Activated naive CD4-positive, alpha-beta T cell treated with anti-CD3 and anti-CD28 coated beads for 36 hours (primary cell): ENCODE data around the gene AGRN. TPM values are rescaled to one million over a fixed set of nuclear protein-coding genes. Genes with fewer than 3 reads are reported as not detected.
A peak's percentile ranks its signal among the peaks of the same experiment; 100 is the strongest.
"Not testable (repeated sequence)": the region's sequence is repeated elsewhere in the genome, so short reads cannot be mapped to it uniquely, and the experiment has no call there.

Experiments used
- CTCF ChIA-PET: fragments of 350-600 bp; sonication (Branson Sonifier 250); formaldehyde crosslinking; loops from one replicate; lab custom pipeline; 2021; ENCODE audit warnings: antibody characterized with exemption; lab: Charles Lee
- DNase-seq: peaks from one replicate; pipeline ENCODE4 v3.0.0-alpha.2; 2020
- H3K27ac Mint-ChIP-seq: one replicate; pipeline ENCODE4 v1.8.0; 2021; ENCODE audit warnings: mild to moderate bottlenecking, mixed read lengths
- H3K27me3 Mint-ChIP-seq: one replicate; pipeline ENCODE4 v1.8.0; 2021; ENCODE audit warnings: low read depth, mixed read lengths
- H3K36me3 Mint-ChIP-seq: one replicate; pipeline ENCODE4 v1.8.0; 2021; ENCODE audit warnings: low read depth, mixed read lengths
- H3K4me1 Mint-ChIP-seq: one replicate; pipeline ENCODE4 v1.8.0; 2021; ENCODE audit warnings: low read depth, mixed read lengths
- H3K4me3 Mint-ChIP-seq: one replicate; pipeline ENCODE4 v1.8.0; 2021; ENCODE audit warnings: mild to moderate bottlenecking, moderate library complexity, mixed read lengths
- H3K9me3 Mint-ChIP-seq: one replicate; pipeline ENCODE4 v1.8.0; 2021; ENCODE audit warnings: mixed read lengths
- intact Hi-C: fragments of 100-400 bp; cut with micrococcal nuclease; formaldehyde crosslinking; loops from one replicate; pipeline ENCODE4 v1.15.1; 2023
- total RNA-seq, 2 experiments: library from RNA; stranded (reverse); gene quantifications; one replicate each; pipeline ENCODE4 v1.2.3, GENCODE V29; 2021

The AGRN gene
- total RNA-seq, 2 experiments from 2014 or later, result 30.5 to 35.1 TPM

DNA sequence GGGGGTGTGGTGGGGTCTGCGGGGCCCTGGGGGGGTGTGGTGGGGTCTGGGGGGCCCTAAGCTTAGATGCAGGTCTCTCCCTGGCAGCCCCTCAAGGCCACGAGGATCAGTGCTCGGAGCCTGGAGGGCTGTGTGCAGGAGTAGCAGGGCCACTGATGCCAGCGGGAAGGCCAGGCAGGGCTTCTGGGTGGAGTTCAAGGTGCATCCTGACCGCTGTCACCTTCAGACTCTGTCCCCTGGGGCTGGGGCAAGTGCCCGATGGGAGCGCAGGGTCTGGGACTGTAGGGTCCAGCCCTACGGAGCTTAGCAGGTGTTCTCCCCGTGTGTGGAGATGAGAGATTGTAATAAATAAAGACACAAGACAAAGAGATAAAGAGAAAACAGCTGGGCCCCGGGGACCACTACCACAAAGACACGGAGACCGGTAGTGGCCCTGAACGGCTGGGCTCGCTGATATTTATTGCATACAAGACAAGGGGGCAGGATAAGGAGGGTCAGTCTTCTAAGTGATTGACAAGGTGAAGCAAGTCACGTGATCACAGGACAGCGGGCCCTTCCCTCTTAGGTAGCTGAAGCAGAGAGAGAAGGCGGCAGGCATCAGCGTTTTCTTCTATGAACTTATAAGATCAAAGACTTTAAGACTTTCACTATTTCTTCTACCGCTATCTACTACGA, 45.5 kb downstream of the AGRN start:
- Mint-ChIP-seq H3K27ac (peak overlapping the region; percentile 1), H3K4me3 (peak overlapping the region; percentile 50), H3K36me3 (peaks cover 6% of the 10 kb centered on the region), H3K4me1 (peaks cover 41% of the 10 kb centered on the region), H3K27me3 (peaks cover 9% of the 10 kb centered on the region), H3K9me3 (no peaks in the 10 kb centered on the region)
- CTCF ChIA-PET, result no interaction called here
- intact Hi-C loops, result loop anchor here (2.0 kb wide), 2 partner anchors 53 to 143 kb away; partner anchors contain the start of gene ISG15
- DNase-seq, result peak; percentile 30

DNA sequence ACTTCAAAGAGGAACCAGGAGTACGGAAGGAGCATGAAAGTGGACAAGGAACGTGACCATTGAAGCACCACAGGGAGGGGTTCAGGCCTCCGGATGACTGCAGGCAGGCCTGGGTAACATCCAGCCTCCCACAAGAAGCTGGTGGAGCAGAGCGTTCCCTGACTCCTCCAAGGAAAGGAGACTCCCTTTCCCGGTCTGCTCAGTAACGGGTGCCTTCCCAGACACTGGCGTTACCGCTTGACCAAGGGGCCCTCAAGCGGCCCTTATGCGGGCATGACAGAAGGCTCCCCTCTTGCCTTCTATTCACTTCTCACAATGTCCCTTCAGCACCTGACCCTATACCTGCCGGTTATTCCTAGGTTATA, 46.0 kb downstream of the AGRN start:
- intact Hi-C loops, result loop anchor here (2.0 kb wide), 2 partner anchors 53 to 143 kb away; partner anchors contain the start of gene ISG15
- H3K36me3 Mint-ChIP-seq, H3K9me3 Mint-ChIP-seq, DNase-seq, H3K27me3 Mint-ChIP-seq, H3K27ac Mint-ChIP-seq, CTCF ChIA-PET, H3K4me3 Mint-ChIP-seq: not testable (repeated sequence)
- peaks cover 37% of the 10 kb centered on the region for H3K4me1 Mint-ChIP-seq

DNA sequence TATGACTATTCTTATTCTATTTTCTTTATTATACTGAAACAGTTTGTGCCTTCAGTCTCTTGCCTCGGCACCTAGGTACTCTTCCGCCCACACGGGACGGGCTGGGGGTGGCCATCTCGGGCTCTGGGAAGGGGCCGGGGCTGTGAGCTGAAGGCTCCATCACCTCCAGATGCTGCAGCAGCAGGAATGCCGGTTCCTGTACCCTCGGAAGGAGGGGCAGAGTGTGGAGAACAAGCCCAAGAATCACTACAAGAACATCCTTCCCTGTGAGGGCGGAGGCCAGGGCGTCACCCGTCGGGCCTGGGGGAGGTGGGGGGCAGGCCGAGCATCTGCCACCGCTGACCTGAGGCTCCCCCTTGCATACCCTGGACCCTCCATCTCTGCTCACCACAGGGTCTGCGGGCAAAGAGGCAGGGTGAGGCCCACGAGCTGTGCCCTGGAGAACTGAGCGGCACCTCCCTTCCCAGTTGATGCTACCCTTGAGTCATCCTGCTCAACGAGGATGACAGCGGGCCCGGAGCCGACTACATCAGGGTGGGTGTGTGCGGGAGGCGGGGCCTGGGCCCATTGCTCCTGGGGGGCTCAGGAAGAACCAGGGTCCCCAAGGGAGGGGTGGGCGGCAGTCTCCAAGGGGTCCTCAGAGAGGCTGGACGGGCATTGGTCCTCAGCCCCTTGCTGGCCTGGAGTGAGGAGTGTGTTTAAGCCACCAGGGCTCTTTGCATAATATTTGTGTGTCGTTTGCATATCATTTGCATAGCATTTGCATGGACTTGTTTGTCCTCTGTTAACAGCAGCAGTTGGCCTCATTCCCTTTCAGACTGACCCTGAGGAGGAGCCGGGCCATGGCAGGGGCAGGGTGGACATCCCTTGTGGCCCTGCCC, 46.7 kb downstream of the AGRN start:
- CTCF ChIA-PET, result no interaction called here
- intact Hi-C loops, result no loop called here
- Mint-ChIP-seq H3K4me1 (peaks cover 32% of the 10 kb centered on the region), H3K27me3 (peaks cover 3% of the 10 kb centered on the region), H3K36me3 (peaks cover 4% of the 10 kb centered on the region), H3K9me3 (no peaks in the 10 kb centered on the region), H3K4me3 (peak overlapping the region; percentile 41), H3K27ac (no peak overlapping the region)
- DNase-seq, result peak; percentile 52

DNA sequence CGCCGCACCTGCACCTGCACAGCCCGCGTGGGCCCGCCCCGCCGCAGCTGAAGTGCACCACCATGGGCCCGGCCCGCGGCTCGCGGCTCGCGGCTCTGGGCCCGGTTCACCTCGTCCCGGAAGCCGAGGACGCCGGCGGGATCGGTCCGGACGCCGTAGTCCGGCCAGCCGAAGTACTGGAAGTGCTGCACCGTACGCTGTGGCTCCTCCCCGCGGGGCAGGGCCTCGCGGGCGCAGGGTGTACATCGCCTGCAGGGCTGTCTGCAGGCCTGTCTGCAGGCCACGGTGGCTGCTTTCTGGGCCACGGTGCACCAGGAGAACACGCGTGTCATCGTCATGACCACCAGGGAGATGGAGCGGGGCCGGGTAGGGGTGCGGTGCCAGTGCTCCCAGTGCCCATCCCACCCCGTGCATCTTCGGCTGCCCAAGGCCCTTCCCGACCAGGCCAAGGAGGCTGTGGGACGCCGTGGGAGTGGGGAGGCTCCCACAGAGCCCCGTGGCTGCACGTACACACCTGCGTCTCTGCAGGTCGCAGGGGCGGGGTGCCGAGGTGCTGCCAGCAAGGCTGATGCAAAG, 47.5 kb downstream of the AGRN start:
- H3K27me3 Mint-ChIP-seq, result peaks cover 3% of the 10 kb centered on the region
- intact Hi-C loops, result no loop called here
- H3K27ac Mint-ChIP-seq, result no peak overlapping the region
- no peaks in the 10 kb centered on the region for H3K9me3 Mint-ChIP-seq
- H3K36me3 Mint-ChIP-seq, result peaks cover 4% of the 10 kb centered on the region
- DNase-seq, result no peak
- H3K4me1 Mint-ChIP-seq, result peaks cover 30% of the 10 kb centered on the region
- CTCF ChIA-PET, result no interaction called here
- peak overlapping the region; percentile 45 for H3K4me3 Mint-ChIP-seq

DNA sequence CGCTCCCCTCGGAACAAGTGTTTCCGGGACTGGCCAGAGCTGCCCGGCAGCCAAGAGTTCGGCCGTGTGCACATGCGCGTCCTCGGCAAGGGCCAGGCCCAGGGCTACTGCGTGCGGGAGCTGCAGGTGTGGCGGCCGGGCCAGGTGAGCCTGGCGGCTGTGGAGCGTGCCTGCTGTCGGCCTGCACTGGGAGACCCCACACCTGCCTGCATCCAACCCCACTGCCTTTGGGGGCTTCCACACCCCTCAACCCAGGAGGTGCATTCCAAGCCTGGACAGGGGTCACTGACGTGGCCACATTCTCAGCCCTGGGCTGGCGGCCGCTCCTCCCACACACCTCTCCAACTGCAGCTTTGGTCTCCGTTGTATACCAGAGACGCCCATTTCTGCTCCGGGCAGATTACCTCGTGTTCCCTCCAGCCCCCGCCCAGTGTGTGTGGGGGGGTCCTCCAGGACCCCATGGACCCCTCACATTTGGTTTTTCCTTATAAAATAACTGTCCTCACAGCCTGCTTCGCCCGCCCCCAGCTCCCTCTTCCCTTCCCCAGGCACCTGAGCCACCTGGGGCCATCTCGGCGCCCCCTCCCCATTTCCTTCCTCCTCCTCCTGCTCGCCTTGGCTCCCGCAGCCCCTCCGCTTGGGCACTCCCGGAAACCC, 48.1 kb downstream of the AGRN start:
- intact Hi-C loops, result no loop called here
- Mint-ChIP-seq H3K4me1 (peaks cover 25% of the 10 kb centered on the region), H3K4me3 (peak overlapping the region; percentile 76), H3K27me3 (peaks cover 7% of the 10 kb centered on the region), H3K36me3 (peaks cover 4% of the 10 kb centered on the region), H3K27ac (no peak overlapping the region), H3K9me3 (no peaks in the 10 kb centered on the region)
- DNase-seq, result no peak
- CTCF ChIA-PET, result no interaction called here

DNA sequence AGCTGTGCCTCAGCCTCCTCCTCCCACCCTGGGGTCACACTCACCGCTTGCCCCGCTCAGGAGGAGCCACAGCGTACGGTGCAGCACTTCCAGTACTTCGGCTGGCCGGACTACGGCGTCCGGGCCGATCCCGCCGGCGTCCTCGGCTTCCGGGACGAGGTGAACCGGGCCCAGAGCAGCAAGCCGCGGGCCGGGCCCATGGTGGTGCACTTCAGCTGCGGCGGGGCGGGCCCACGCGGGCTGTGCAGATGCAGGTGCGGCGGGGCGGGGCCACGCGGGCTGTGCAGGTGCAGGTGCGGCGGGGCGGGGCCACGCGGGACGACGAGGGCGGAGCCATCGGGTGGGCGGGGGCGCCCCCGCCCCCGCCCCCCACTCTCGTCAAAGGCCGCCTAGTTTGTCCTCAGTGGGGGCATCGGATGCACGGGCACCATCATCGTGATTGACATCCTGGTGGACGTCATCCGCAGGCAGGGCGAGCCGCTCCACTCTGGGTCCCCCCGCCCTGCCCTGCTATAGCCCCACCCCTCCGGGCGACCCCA, 48.7 kb downstream of the AGRN start:
- intact Hi-C loops, result no loop called here
- H3K9me3 Mint-ChIP-seq, result no peaks in the 10 kb centered on the region
- CTCF ChIA-PET, result no interaction called here
- peak overlapping the region; percentile 76 for H3K4me3 Mint-ChIP-seq
- H3K27me3 Mint-ChIP-seq, result peaks cover 7% of the 10 kb centered on the region
- peaks cover 20% of the 10 kb centered on the region for H3K4me1 Mint-ChIP-seq
- H3K36me3 Mint-ChIP-seq, result peaks cover 2% of the 10 kb centered on the region
- H3K27ac Mint-ChIP-seq, result no peak overlapping the region
- no peak for DNase-seq

DNA sequence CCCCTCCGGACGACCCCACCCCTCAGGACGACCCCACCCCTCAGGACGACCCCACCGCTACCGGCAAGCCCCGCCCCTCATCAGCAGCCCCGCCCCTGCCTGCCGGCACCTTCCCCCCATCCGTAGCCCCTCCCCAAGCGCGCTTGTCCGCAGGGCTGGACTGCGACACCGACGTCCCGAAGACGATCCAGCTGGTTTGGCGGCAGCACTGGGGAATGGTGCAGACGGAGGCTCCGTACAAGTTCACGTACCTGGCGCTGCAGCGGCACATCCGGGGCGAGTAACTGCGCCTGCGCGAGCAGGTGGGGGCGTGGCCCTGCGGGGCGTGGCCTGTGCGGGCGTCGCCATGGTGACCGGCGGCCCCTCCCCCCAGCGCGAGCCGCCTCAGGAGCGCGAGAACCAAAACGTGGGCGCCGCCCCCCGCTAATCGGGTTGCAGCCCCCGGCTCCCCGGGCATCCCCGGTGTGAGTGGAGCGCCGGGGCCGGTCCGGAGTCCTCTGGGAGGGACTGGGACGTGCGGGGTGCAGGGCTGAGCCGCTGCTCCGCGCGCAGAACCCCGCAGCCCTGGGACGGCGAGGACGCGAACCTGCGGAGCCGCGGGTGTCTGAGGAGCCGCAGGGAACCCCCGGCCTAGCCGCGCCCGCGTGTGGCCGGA, 49.3 kb downstream of the AGRN start:
- DNase-seq, result peak; percentile 91
- CTCF ChIA-PET, result no interaction called here
- H3K4me3 Mint-ChIP-seq, result peak overlapping the region; percentile 76
- no peak overlapping the region for H3K27ac Mint-ChIP-seq
- peaks cover 19% of the 10 kb centered on the region for H3K4me1 Mint-ChIP-seq
- peaks cover 2% of the 10 kb centered on the region for H3K36me3 Mint-ChIP-seq
- intact Hi-C loops, result no loop called here
- H3K9me3 Mint-ChIP-seq, result no peaks in the 10 kb centered on the region
- peaks cover 7% of the 10 kb centered on the region for H3K27me3 Mint-ChIP-seq

DNA sequence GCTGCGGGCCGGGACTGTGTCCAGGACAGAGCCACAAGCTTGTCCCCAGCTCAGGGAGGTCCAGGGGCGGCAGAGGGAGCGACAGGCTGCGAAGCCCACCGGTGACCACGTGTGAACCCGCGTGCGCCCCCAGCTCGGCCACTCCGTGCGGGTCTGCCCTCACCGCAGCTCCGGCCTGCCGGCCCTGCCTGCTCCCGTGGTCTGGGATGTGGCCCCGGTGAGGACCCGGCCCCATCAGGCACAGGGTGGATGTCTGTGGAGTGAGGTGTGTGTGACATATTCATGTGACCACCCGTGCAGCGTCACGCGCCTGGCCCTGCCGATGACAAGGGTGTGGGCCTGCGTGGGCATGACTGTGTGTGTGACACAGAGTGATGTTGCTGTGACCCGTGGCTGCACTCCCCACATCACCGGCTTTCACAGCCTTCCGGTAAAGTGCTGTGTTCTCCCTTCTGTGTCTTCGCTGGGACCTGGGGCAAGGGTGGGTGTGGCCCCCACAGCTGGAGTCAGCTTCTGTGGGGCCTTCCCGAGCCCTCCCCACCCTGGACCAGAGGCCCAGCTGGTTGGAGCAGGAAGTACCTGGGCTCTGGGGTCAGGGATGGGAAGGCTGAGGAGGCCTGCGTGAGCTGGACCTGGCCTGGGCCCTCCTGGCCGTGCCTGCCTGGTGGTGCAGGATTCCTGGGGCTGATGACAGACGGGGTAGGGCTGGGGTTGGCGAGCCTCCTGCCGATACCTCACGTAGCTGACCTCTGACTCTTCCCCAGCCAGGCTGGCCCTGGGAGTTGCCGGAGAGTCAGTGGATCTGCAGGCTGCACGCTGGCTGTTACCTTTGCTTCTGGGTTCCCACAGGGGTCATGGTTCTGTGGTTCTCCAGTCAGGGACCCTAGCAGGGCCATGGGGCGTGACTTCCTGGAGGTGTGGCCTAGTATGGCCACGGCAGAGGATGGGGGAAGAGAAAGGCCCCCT, 50.1 kb downstream of the AGRN start:
- intact Hi-C loops, result no loop called here
- CTCF ChIA-PET, result no interaction called here
- no peaks in the 10 kb centered on the region for H3K9me3 Mint-ChIP-seq

DNA sequence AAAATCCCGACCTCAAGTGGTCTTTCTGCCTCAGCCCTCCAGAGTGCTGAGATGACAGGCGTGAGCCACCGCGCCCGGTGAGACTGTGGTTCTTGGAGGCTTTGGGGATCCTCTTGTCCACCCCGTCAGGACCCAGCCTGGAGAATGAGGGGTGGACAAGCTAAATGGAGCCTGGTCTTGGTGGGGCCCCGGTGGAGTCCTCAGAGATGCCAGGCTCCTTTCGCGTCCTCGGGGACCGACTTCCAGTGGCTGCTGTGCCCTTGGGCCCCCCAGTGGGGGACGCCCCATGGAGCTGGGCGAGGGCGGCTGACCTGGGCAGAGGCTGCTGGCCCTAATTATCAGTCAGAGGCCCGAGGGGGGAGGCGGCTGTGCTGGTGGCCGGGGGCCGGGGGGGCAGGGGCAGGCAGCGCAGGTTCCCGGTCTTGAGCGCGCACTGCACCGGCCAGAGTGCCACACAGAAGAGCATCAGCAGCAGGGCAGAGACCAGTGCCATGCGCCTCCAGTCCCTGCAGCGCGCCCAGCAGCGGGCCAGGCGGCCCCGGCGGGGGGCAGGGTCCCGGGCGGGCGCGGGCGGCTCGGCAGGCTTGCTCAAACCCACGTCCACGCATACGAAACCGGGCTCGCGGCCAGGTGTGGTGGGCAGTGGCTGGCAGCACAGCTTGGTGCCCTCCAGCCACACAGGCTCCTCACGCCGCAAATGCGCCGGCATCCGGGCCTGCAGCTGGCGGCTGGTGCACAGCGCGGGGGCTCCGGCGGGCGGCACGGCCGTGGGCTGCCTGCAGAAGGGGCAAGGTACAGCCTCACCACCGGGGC, 51.8 kb downstream of the AGRN start:
- no peak for DNase-seq
- Mint-ChIP-seq H3K27ac (no peak overlapping the region), H3K27me3 (peaks cover 10% of the 10 kb centered on the region), H3K4me3 (no peak overlapping the region), H3K36me3 (peaks cover 2% of the 10 kb centered on the region), H3K9me3 (no peaks in the 10 kb centered on the region), H3K4me1 (peaks cover 5% of the 10 kb centered on the region)
- CTCF ChIA-PET, result no interaction called here
- intact Hi-C loops, result no loop called here

More for the DNA sequence above, 50.1 kb downstream of the AGRN start:
- Mint-ChIP-seq H3K4me3 (peak overlapping the region; percentile 29), H3K4me1 (peaks cover 16% of the 10 kb centered on the region), H3K27me3 (peaks cover 10% of the 10 kb centered on the region), H3K27ac (no peak overlapping the region), H3K36me3 (peaks cover 2% of the 10 kb centered on the region)
- no peak for DNase-seq

DNA sequence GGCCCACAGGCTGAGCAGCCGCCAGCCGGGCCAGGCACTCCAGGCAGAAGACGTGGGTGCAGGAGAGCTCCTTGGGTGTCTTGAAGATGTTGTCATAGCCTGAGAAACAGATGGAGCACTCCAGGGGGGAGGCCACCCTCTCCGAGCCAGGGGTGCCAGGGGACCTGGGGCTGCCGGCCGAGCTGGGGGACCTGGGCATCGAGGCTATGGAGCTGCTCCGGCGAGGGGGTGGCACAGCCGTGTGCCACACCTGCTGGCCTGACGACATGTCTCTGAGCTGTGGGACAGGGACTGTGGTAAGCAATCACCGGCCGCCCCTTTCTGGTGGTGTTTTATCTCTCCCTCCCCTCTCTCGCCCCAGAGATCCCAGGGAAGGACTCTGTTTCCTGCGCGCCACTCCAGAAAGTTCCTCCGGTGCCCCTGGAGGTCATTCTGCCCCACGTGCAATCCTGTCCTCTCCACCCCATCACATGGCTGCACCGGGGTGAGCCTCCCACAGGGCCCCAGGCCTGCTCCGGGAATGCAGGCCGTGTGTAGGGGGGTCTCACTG, 52.5 kb downstream of the AGRN start:
- H3K4me3 Mint-ChIP-seq, result no peak overlapping the region
- CTCF ChIA-PET, result no interaction called here
- no peak for DNase-seq
- H3K9me3 Mint-ChIP-seq, result no peaks in the 10 kb centered on the region
- intact Hi-C loops, result no loop called here
- peaks cover 2% of the 10 kb centered on the region for H3K4me1 Mint-ChIP-seq
- H3K27ac Mint-ChIP-seq, result no peak overlapping the region
- peaks cover 10% of the 10 kb centered on the region for H3K27me3 Mint-ChIP-seq
- peaks cover 2% of the 10 kb centered on the region for H3K36me3 Mint-ChIP-seq
